ENCODE measurements around the gene GDPD2.

Gene GDPD2

GRCh38 chrX:70437921-70438665, 15.0 kb downstream of the GDPD2 start:
- DNase-seq (ENCODE audit: low spot score), result no peak

GRCh38 chrX:70439016-70439415, 15.9 kb downstream of the GDPD2 start:
- DNase-seq (ENCODE audit: low spot score), result no peak

- DNase-seq (ENCODE audit: low spot score), result no peak
Measured at GRCh38 chrX:70442224-70442623, 19.1 kb downstream of the GDPD2 start.

- peak; percentile 77 for DNase-seq (ENCODE audit: low spot score)
Measured at GRCh38 chrX:70444326-70444945, 21.3 kb downstream of the GDPD2 start, which contains the start of gene DLG3. TSS of gene DLG3 (plus strand) at chrX:70444835. CDS start at chrX:70445202, 367 bp downstream.

GRCh38 chrX:70444946-70445656, 22.0 kb downstream of the GDPD2 start:
- no peak for DNase-seq (ENCODE audit: low spot score)

GRCh38 chrX:70445951-70446350, 22.8 kb downstream of the GDPD2 start:
- no peak for DNase-seq (ENCODE audit: low spot score)

GRCh38 chrX:70446380-70447350, 23.6 kb downstream of the GDPD2 start:
- no peak for DNase-seq (ENCODE audit: low spot score)

GRCh38 chrX:70449457-70449966, 26.4 kb downstream of the GDPD2 start:
- no peak for DNase-seq (ENCODE audit: low spot score)

GRCh38 chrX:70452143-70452733, 29.1 kb downstream of the GDPD2 start:
- peak; percentile 49 for DNase-seq (ENCODE audit: low spot score)

- DNase-seq (ENCODE audit: low spot score), result no peak
Measured at GRCh38 chrX:70453024-70453618, 30.0 kb downstream of the GDPD2 start.

GRCh38 chrX:70454441-70455365, 31.6 kb downstream of the GDPD2 start:
- DNase-seq (ENCODE audit: low spot score), result peak; percentile 78

GRCh38 chrX:70455366-70456202, 32.5 kb downstream of the GDPD2 start:
- DNase-seq (ENCODE audit: low spot score), result no peak

GRCh38 chrX:70456256-70456655, 33.1 kb downstream of the GDPD2 start:
- no peak for DNase-seq (ENCODE audit: low spot score)

- no peak for DNase-seq (ENCODE audit: low spot score)
Measured at GRCh38 chrX:70461026-70461425, 37.9 kb downstream of the GDPD2 start.

- DNase-seq (ENCODE audit: low spot score), result no peak
Measured at GRCh38 chrX:70464051-70464450, 40.9 kb downstream of the GDPD2 start.

GRCh38 chrX:70466968-70467367, 43.9 kb downstream of the GDPD2 start:
- DNase-seq (ENCODE audit: low spot score), result peak; percentile 13

- no peak for DNase-seq (ENCODE audit: low spot score)
Measured at GRCh38 chrX:70468709-70469108, 45.6 kb downstream of the GDPD2 start.

GRCh38 chrX:70470850-70471289, 47.8 kb downstream of the GDPD2 start:
- DNase-seq (ENCODE audit: low spot score), result no peak

Data from cerebellar cortex (tissue), 1 donor.